GM21423 (cell line): Measurements from ENCODE around the gene ANKRD33B.
"Not testable (repeated sequence)": the region's sequence is repeated elsewhere in the genome, so short reads cannot be mapped to it uniquely, and the experiment has no call there.

Experiments
- ATAC-seq: cut with Tn5 transposase; IDR thresholded peaks from one replicate; pipeline ENCODE4 v1.9.1; 2021; ENCODE audit warnings: mild to moderate bottlenecking, moderate library complexity; ENCODE audit not compliant: unreplicated experiment

Gene ANKRD33B

DNA sequence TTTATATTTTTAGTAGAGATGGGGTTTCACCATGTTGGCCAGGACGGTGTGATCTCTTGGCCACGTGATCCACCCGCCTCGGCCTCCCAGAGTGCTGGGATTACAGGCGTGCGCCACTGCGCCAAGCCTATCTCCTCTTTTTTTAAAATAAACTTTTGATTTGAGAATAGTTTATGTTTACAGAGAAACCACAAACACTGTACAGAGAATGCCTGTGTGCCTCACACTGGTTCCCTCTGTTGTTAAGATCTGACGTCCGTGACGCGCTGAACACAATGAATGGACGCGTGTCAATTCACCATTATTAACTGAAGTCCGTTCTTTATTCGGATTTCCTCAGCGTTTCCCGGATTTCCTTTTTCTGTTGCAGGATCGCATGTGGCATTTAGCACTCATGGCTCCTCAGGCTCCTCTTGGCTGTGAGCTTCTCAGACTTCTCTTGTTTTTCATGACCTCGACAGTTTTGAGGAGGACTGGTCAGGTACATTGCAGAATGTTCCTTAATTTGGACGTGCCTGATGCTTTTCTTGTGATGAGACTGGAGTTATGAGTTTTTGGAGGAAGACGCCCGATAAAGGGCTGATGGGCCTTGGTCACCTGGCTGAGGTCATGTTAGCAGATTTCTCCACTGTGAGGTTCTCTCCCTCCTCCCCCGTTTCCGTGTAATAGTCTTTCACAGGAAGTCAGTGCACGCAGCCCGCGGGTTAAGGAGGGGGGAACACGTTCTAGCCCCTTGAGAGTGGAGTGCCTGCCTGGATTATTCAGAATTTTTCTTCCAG, 69.6 kb downstream of the ANKRD33B start:
- ATAC-seq: no peak

DNA sequence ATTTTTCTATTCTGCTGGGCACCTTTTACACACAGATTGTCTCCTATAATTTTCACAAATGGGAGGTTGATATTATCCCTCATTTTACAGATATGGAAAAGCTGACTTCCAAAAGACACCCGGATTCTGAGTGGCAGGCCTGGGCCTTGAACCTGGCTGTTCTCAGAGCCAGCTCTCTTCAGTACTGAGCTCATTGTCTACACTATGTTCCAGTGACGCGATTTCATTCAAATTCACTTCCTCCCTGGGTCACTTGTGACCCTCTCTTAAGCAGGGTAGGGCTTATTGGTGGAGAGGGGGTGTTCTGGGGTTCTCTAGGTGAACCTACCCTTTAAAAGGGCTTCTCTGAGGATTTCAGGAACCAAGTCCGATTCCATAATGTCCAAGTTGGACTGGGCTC, 70.2 kb downstream of the ANKRD33B start:
- no peak for ATAC-seq

DNA sequence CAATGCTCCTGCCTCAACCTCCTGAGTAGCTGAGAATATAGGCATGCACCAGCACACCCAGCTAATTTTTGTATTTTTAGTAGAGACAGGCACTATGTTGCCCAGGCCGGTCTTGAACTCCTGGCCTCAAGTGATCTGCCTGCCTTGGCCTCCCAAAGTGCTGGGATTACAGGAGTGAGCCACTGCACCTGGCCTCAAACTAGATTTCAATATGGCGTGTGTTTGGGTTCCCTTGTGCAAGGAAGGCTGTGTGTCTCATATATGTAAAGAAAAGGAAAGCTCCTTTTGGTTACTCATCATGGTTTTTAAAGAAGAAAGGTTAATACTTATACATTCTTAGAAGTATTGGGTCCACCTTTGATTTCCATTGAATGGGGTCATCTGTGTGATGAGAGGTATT, 70.7 kb downstream of the ANKRD33B start:
- ATAC-seq: no peak

DNA sequence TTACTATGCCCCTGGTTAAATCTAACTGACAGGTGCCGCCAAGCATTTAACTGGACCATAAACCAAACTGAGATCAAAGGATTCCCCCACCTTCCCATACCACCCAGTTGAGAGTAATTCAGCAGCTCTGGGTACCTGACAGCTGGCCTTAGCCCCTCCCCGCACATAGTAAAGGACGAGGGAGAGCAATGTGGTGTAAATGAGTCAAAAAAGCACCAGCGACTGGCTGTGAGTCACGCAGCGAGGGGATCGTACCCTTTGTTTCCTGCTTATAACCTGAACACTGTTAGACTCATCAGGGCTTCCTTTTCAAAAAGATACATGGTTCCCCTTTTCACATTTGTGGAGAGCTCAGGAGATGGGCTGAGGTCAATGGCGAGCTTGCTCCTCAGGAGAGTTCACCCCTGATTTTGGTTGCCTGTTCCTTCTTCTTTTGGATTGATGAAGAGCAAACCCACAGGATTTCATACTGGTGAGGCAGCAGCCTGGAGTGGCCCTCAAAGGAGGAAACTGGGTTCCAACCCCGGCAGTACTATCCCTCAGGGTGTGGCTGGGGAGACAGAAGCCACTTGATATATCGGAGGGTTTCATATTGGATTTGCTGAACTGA, 71.5 kb downstream of the ANKRD33B start:
- ATAC-seq: peak; percentile 72

DNA sequence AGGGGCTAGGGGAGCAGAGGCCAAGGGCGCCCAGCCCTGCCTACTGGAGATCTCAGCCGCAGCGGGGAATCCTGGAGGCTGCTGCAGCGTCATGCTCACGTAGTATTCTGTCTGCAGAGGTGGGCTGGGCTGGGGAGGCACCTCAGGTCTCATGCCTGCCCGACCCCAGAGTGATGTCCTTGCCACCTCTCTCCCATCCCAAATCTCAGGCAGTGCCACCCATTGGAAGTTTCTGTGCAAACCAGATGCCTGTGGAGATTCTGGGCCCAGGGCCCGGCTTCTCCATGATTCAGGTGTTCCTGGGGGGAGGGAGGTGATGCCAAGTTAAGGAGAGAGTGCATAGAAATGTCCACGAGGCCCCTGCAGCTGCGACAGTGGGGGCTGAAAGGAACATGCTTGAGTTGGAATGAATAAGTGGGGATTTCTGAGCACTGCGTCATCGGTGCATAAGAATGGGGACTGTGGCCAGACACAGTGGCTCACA, 72.0 kb downstream of the ANKRD33B start:
- ATAC-seq: no peak

DNA sequence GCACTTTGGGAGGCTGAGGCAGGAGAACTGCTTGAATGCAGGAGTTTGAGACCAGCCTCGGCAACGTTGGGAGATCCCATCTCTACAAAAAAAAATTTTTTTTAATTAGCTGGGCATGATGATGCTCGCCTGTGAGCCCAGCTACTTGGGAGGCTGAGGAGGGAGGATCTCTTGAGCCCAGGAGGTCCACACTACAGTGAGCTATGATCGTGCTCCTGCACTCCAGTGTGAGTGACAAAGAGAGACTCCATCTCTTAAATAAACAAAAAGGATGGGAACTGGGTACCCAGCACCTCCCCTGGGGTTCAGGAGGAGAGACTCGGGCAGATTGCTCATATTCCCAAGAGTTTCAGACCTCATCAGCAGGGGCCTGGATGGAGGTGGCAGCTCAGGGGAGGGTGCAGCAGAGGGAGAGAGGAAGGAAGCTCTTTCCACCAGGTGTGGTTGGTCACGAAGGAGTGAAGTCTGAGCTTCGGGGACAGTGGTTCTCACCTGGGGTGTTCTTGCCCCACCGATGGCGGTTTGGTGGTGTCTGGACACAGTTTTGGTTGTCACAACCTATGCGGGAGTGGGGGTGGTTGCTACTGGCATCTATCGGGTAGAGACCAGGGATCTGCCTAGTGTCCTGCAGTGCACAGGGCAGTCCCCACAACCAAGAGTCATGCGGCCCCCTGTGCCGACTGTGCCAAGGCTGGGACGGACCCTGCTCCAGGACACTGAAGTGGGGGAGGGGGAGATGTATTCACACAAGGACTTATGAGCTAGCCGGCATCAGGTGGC, 72.7 kb downstream of the ANKRD33B start:
- ATAC-seq: no peak

DNA sequence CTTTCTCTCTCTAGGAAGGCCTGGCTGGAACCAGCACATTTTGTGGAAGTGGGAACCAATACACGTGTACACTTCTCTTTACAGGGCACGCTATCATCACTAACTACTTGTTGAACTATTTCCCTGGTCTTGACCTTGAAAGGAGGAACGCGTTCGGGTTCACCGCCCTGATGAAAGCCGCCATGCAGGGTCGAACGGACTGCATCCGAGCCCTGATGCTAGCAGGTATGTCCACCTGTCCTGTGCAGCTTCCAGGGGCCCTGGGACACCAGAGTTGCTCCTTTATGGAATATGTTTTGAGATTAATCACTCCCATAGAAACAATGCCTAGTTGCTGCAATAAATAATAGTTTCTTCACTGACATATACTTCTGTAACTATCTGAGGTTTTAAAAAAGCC, 74.1 kb downstream of the ANKRD33B start:
- no peak for ATAC-seq

DNA sequence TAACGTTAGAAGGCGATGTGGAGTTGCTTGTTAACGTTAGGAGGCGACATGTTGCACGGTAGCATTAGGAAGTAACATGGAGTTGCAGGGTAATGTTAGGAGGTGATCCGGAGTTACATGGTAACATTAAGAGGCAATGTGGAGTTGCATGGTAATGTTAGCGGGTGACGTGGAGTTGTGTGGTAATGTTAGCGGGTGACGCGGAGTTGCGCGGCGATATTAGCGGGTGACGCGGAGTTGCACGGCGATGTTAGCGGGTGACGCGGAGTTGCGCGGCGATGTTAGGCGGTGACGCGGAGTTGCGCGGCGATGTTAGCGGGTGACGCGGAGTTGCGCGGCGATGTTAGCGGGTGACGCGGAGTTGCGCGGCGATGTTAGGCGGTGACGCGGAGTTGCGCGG, 74.9 kb downstream of the ANKRD33B start:
- not testable (repeated sequence) for ATAC-seq

DNA sequence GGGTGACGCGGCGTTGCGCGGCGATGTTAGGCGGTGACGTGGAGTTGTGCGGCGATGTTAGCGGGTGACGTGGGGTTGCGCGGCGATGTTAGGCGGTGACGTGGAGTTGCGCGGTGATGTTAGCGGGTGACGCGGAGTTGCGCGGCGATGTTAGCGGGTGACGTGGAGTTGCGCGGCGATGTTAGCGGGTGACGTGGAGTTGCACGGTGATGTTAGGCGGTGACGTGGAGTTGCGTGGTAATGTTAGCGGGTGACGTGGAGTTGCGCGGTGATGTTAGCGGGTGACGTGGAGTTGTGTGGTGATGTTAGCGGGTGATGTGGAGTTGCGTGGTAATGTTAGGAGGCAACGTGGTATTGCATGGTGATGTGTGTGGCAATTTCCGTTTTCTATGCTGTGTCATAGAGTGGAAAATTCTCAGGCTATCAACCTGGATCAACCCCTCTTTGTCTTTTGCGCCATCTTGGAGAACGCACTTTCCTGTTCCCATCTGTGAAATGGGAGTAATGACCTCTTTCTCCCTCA, 76.0 kb downstream of the ANKRD33B start:
- ATAC-seq: no peak

DNA sequence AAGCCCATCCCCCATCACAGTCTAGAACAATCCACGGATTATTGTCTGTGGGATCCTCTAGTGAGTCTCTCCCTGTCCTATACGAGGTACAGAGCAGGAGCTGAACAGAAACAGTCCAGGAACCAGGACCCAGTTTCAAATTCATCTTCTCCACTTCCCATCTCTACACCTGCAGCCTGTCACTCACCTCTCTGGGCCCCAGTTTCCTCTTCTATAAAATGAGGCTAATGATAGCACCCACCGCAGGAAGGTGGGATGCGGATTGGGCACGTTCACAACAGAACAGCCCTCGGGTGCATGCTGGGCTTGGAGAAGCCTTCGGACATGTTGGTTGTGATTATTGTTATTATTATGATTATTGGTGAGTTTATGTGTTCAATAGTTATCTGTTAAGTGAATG, 78.5 kb downstream of the ANKRD33B start:
- ATAC-seq: no peak

DNA sequence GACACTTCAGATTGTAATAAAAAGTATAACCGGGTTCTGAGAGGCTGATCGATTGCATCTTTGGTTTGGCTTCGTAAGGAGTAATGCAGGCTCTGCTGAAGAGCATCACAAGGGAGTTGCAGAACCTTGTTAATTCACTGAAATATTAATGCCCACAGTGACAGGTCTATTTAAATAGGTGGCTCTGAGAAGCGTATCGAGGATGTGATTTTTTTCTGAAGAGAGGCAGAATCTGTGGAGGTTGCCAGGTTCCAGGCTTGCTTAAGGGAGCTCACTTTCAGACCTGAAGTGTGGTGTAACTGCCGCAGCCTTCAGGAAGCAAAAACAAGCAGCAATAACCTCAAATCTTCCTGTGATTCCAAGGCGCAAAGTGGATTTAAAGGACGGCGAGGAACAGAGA, 80.3 kb downstream of the ANKRD33B start:
- ATAC-seq: no peak

DNA sequence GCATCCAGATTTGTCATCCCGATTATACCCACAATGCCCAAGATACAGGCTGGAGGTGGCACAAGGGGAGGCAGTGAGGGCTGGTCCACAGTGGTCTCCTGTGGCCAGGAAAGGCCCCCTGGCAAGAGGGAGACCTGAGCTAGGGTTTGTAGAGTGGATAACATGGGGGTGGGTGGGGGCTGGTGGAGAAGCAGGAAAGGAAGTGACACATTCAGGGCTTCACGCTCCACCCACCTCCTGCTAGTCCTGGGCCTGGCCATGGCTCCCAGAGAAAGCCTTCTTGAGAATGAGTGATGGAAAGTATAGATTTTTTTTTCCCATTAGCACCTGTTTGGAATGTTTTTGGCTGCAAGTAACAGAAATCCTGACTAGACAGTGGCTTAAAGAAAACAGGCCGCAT, 81.3 kb downstream of the ANKRD33B start:
- ATAC-seq: no peak

DNA sequence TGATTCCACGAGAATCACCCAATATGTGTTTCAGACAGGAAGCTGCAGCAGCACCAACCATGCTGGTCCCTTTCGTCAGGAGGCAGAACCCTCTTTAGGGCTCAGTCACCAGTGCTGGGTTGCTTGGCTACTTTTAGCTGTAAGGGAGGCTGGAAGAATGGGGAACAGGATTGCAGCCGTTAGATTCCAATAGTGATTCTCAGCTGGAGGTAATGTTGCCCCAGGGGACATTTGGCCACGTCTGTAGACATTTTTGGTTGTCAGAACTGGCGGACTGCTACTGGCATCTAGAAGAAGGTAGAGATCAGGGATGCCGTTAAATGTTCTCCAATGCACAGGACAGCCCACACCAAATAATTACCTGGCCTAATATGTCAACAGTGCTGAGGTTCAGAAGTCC, 81.8 kb downstream of the ANKRD33B start:
- ATAC-seq: no peak

DNA sequence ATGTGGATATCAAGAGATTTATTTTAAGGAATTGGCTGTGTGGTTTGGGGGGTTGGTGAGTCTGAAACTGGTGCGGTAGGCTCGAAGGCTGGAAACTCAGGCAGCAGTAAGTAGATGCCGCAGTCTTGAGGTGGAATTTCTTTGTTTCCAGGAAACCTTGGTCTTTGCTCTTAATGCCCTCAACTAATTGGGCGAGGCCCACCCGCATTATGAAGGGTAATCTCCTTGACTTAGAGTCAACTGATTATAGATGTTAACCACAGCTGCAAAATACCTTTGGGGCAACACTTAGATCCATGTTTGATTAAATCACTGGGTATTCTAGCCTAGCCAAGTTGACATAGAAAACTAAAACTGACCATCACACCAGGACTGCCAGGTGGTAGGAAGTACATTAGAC, 83.8 kb downstream of the ANKRD33B start:
- ATAC-seq: no peak

DNA sequence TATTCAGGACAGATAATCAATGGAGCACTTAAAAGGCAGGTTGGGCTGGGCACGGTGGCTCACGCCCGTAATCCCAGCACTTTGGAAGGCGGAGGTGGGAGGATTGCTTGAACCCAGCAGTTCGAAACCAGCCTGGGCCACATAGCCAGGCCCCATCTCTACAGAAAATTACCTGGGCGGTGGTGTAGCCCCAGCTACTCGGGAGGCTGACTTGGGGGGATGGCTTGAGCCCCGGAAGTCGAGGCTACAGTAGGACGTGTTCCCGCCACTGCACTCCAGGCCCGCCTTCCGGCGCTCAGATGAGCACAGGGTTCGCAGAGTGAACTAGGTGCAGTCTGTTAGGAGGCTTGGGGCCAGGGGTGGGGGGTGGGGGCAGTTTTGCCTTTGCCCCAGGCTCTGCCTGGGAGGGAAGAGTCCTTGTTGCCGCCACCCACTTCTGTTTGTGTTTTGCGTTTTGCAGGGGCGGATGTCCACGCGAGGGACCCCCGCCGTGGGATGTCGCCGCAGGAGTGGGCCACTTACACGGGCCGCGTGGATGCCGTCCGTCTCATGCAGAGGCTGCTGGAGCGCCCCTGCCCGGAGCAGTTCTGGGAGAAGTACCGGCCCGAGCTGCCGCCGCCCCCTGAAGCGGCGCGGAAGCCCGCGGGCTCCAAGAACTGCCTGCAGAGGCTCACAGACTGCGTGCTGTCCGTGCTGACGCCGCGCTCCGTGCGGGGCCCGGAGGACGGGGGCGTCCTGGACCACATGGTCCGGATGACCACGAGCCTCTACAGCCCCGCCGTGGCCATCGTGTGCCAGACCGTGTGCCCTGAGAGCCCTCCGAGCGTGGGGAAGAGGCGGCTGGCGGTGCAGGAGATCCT, 85.2 kb downstream of the ANKRD33B start:
- ATAC-seq: no peak

DNA sequence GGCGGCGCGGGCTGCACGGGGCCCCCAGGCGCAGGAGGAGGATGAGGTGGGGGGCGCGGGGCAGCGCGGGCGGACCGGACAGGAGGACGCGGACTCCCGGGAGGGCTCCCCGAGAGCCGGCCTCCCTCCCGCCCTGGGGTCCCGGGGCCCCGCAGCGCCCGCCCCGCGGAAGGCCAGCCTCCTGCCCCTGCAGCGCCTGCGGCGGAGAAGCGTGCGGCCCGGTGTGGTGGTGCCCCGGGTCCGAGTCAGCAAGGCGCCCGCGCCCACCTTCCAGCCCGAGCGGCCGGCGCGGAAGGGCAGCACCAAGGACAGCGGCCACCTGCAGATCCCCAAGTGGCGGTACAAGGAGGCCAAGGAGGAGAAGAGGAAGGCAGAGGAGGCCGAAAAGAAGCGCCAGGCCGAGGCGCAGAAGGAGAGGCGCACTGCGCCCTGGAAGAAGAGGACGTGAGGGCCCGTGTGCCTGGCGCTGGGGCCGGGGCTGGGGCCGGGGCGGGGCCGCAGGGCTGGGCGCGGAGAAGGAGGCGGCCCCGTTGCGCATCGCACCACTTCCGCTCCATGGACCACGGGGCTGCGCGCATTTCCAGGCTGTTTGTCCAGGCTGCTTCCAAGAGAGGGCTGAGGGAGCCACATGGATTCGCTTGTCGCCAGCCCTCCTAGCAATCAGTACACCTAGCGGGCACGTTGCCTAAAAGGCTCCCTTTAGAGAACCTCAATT, 86.0 kb downstream of the ANKRD33B start:
- no peak for ATAC-seq

DNA sequence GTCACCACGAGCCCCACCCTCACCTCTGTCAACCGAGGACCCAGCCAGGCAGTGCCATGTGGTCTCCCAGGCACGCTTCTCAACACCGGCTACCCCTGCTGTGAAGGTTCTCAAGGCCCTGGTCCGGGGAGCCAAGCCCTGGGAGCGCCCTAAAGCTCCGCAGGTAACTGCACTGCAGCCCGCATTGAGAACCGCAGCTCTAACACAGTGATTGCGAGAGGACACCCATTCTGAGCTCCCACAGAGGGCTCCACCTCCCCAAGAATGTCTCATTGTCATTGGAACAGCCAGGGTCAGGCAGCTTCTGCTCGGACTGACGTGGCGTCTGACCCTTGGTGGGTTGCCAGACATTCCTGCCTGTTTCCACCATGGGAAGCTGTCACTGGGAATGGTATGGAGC, 88.3 kb downstream of the ANKRD33B start:
- no peak for ATAC-seq

DNA sequence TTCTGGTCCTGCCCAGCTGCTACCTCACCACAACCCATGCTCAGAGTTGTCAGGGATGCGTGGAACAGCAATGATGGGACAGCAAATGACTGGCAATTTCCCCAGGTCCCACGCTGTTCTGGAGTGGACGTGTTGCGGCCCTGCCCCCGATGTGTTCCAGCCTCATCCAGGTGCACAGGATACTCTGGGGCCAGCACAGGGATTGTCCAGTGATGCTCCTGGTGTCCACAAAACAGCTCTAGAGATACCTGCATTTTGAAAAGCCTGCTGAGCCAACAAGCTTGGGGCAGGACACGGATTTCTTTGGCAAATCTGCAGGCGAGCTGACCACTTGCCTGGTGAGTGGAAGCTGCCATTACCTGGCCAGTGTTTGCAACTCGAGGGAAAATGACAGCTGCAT, 88.7 kb downstream of the ANKRD33B start:
- no peak for ATAC-seq

DNA sequence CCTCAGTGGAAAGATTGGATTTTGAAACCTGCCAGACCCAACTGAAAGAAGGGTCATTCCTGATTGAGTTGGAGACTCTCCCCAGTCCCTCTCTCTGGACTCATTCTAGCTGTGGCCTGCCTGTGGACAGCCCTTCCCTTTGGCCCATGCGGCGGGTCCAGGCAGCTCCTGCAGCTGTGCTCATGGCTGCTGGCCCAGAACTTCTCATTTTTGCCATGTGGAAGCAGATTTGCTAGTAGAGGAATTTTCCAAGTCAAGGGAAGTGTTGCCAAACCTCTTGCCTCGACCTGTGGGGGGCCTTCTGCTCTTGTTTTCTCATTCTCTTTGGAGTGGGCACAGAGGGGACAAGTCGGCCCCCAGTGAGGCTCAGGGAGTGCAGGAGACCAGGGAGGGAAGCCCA, 89.2 kb downstream of the ANKRD33B start:
- no peak for ATAC-seq

DNA sequence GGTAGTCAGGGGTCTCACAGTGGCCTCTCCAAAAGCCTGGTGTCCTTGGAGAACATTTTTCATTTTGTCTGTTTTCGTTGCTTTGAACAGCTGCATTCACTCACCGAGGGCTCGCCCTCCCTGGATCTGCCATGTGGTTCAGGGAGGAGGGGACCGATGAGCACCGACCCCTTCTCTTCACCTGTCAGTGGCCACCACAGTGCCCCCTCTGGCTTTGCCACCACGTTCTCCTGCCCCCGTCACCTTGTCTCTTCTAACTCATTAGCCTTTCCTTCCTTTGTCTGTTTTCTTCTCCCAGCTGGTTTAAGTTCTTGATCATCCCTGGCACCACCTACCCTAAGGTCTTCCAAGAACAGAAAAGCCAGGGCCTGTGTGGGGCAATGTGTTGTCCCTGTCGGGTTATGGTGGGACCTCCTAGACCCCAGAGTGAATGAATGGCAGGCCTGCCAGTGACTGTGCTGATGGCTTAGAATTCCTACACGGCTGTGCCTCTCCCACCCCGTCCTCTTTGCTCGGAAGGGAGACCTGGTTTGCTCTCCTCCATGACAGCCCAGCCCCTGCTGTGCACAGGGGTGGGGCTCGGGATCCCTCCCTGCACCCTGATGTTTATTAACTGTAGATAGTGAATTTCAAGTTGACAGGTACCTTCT, 90.0 kb downstream of the ANKRD33B start:
- no peak for ATAC-seq
